Measurements from ENCODE around the gene ODC1.

The ODC1 gene

GRCh38 chr2:10426726-10427617 is 21.2 kb downstream of the ODC1 start:
- no peak for DNase-seq (ENCODE audit: low spot score)
- TF ChIP-seq CTCF (conservative IDR thresholded peaks at IDR 0.05; ENCODE audit: low read depth), result no peak
- ChIA-PET CTCF (no interaction called here), POLR2A (ENCODE audit: low non-redundant PET) (no interaction called here)
- H3K27ac ChIP-seq, result 0 out of 2 replicates have a peak overlapping the region, but pooled peaks have one; percentile 15

- H3K27ac ChIP-seq, result no peak overlapping the region
- POLR2A ChIA-PET (ENCODE audit: low non-redundant PET), result no interaction called here
Observed at GRCh38 chr2:10425699-10426098, 22.4 kb downstream of the ODC1 start.

GRCh38 chr2:10424916-10425505 is 23.1 kb downstream of the ODC1 start:
- POLR2A ChIA-PET (ENCODE audit: low non-redundant PET), result no interaction called here
- TF ChIP-seq CTCF (conservative IDR thresholded peaks at IDR 0.05; ENCODE audit: low read depth), result no peak
- no peak for DNase-seq (ENCODE audit: low spot score)
- CTCF ChIA-PET, result interaction anchor here (0.6 to 2.1 kb wide), 2 partner anchors 10 to 14 kb away, joined by 5 to 13 read pairs; no protein-coding TSS in a partner anchor
- H3K27ac ChIP-seq, result no peak overlapping the region

More at GRCh38 chr2:10425699-10426098, 22.4 kb downstream of the ODC1 start:
- no peak for DNase-seq (ENCODE audit: low spot score)
- TF ChIP-seq CTCF (conservative IDR thresholded peaks at IDR 0.05; ENCODE audit: low read depth), result no peak
- CTCF ChIA-PET, result interaction anchor here (2.1 kb wide), 1 partner anchor 9 kb away, joined by 13 read pairs; no protein-coding TSS in a partner anchor

- ChIA-PET POLR2A (ENCODE audit: low non-redundant PET) (no interaction called here), CTCF (interaction anchor here (0.6 to 2.1 kb wide), 2 partner anchors 11 to 15 kb away, joined by 5 to 13 read pairs; no protein-coding TSS in a partner anchor)
- H3K27ac ChIP-seq, result no peak overlapping the region
- no peak for TF ChIP-seq CTCF (conservative IDR thresholded peaks at IDR 0.05; ENCODE audit: low read depth)
- DNase-seq (ENCODE audit: low spot score), result no peak
Observed at GRCh38 chr2:10424051-10424450, 24.1 kb downstream of the ODC1 start.

- no peak for TF ChIP-seq CTCF (conservative IDR thresholded peaks at IDR 0.05; ENCODE audit: low read depth)
- POLR2A ChIA-PET (ENCODE audit: low non-redundant PET), result no interaction called here
- CTCF ChIA-PET, result no interaction called here
- no peak for DNase-seq (ENCODE audit: low spot score)
- no peak overlapping the region for H3K27ac ChIP-seq
Observed at GRCh38 chr2:10423400-10423774, 24.7 kb downstream of the ODC1 start.

GRCh38 chr2:10422732-10423399 is 25.3 kb downstream of the ODC1 start:
- H3K27ac ChIP-seq, result no peak overlapping the region
- TF ChIP-seq CTCF (conservative IDR thresholded peaks at IDR 0.05; ENCODE audit: low read depth), result no peak
- no peak for DNase-seq (ENCODE audit: low spot score)
- ChIA-PET CTCF (interaction anchor here (0.6 kb wide), 1 partner anchor 12 kb away, joined by 3 read pairs; no protein-coding TSS in a partner anchor), POLR2A (ENCODE audit: low non-redundant PET) (no interaction called here)
